Fibroblast of lung (primary cell): ENCODE data around the gene ACOT8.

Source experiments
- EZH2 ChIP-seq: IDR thresholded peaks from 2 replicates; pipeline ENCODE4 v1.5.1; 2012; ENCODE audit warnings: low read length, control low read depth, mild to moderate bottlenecking; ENCODE audit errors: missing control alignments
- TF ChIP-seq, protein P1 (sequence below), 2 donors: IDR thresholded peaks in 1 of 2; conservative IDR thresholded peaks in 1 of 2; 1 replicate in 1 of 2; 2 replicates in 1 of 2; pipeline ENCODE4 v1.5.1; 2011 to 2012; ENCODE audit warnings: low read length in 2 of 2, control low read depth in 1 of 2, inconsistent platforms in 1 of 2, low read depth in 1 of 2, mild to moderate bottlenecking in 1 of 2

DNA sequence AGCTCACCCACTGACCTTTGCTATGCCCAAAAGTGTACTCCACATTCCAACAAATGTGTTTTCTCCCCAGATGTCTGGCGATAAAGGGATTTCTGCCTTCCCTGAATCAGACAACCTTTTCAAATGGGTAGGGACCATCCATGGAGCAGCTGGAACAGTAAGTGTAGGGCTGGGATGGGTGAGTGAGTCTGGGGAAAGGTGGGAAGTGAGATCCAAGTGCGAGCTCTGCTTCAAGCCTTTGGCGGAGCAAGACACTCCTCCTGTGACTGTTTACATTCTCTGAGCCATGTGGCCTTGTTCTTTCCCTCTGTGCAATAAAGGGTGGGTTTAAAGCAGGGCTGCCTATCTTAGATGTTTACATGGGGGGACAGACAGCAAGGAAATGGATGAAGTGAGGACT is 42.9 kb downstream of the ACOT8 start:
- TF ChIP-seq, protein P1, sequence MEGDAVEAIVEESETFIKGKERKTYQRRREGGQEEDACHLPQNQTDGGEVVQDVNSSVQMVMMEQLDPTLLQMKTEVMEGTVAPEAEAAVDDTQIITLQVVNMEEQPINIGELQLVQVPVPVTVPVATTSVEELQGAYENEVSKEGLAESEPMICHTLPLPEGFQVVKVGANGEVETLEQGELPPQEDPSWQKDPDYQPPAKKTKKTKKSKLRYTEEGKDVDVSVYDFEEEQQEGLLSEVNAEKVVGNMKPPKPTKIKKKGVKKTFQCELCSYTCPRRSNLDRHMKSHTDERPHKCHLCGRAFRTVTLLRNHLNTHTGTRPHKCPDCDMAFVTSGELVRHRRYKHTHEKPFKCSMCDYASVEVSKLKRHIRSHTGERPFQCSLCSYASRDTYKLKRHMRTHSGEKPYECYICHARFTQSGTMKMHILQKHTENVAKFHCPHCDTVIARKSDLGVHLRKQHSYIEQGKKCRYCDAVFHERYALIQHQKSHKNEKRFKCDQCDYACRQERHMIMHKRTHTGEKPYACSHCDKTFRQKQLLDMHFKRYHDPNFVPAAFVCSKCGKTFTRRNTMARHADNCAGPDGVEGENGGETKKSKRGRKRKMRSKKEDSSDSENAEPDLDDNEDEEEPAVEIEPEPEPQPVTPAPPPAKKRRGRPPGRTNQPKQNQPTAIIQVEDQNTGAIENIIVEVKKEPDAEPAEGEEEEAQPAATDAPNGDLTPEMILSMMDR (conservative IDR thresholded peaks at IDR 0.05 in 1 of 2, IDR thresholded peaks at IDR 0.05 in 1 of 2; ENCODE audit: low read depth in 1 of 2, low read length in 2 of 2): no peak
- no peak for TF ChIP-seq EZH2
